Activated T-cell treated with anti-CD3 and anti-CD28 coated beads for 4 hours (primary cell): ENCODE measurements around the gene STX12.
"Not testable (repeated sequence)": the region's sequence is repeated elsewhere in the genome, so short reads cannot be mapped to it uniquely, and the experiment has no call there.

ENCODE experiments used
- DNase-seq: peaks from one replicate; pipeline ENCODE4 v3.0.0-alpha.2; 2020

Gene STX12

GRCh38 chr1:27772932-27773825, at the start of gene STX12:
Gene STX12, plus strand, starts transcription at chr1:27773219. Its CDS starts 89 bp downstream, at chr1:27773308.
- peak; percentile 98 for DNase-seq

- DNase-seq: no peak
Observed at GRCh38 chr1:27724961-27725373, 48.1 kb upstream of the STX12 start.

- DNase-seq: peak; percentile 99
Observed at GRCh38 chr1:27725374-27726172, 47.4 kb upstream of the STX12 start, which contains the start of gene FAM76A. Gene FAM76A, plus strand, starts transcription at chr1:27725961. Its CDS starts 120 bp downstream, at chr1:27726081.

GRCh38 chr1:27726173-27727044, 46.6 kb upstream of the STX12 start:
- DNase-seq: peak; percentile 20

- DNase-seq: no peak
Observed at GRCh38 chr1:27727126-27727525, 45.9 kb upstream of the STX12 start.

GRCh38 chr1:27736252-27736651, 36.8 kb upstream of the STX12 start:
- DNase-seq: no peak

- DNase-seq: no peak
Observed at GRCh38 chr1:27741121-27741520, 31.9 kb upstream of the STX12 start.

GRCh38 chr1:27744556-27744955, 28.5 kb upstream of the STX12 start:
- no peak for DNase-seq

GRCh38 chr1:27745466-27745865, 27.6 kb upstream of the STX12 start:
- DNase-seq: no peak

- DNase-seq: no peak
Observed at GRCh38 chr1:27752360-27752759, 20.7 kb upstream of the STX12 start.

GRCh38 chr1:27755286-27755685, 17.7 kb upstream of the STX12 start:
- DNase-seq: no peak

- DNase-seq: no peak
Observed at GRCh38 chr1:27755865-27756264, 17.2 kb upstream of the STX12 start.

GRCh38 chr1:27759236-27759635, 13.8 kb upstream of the STX12 start:
- no peak for DNase-seq

- DNase-seq: no peak
Observed at GRCh38 chr1:27760426-27760825, 12.6 kb upstream of the STX12 start.

GRCh38 chr1:27762033-27762432, 11.0 kb upstream of the STX12 start:
- no peak for DNase-seq

GRCh38 chr1:27763358-27763757, 9.7 kb upstream of the STX12 start:
- DNase-seq: no peak

- DNase-seq: no peak
Observed at GRCh38 chr1:27770293-27770830, 2.7 kb upstream of the STX12 start.

GRCh38 chr1:27772036-27772931, 735 bp upstream of the STX12 start:
- no peak for DNase-seq

- no peak for DNase-seq
Observed at GRCh38 chr1:27773826-27774445, 917 bp downstream of the STX12 start.

- no peak for DNase-seq
Observed at GRCh38 chr1:27774654-27775053, 1.6 kb downstream of the STX12 start.

GRCh38 chr1:27775336-27775735, 2.3 kb downstream of the STX12 start:
- not testable (repeated sequence) for DNase-seq
